OCI-LY3 (cell line): ENCODE data around the gene CCDC142.

Source experiments
- CTCF ChIP-seq: fragments of 200-600, 300-600 bp; sonication (generic); IDR thresholded peaks from 2 replicates; pipeline ENCODE4 v1.5.1; 2014; ENCODE audit warnings: antibody characterized with exemption, low read length, low read depth
- EZH2phosphoT487 ChIP-seq: fragments of 200-600 bp; shearing (Covaris generic); IDR thresholded peaks from 2 replicates; pipeline ENCODE4 v1.6.1; 2018; ENCODE audit warnings: antibody characterized with exemption, mixed run types, low read depth

- TF ChIP-seq EZH2phosphoT487 (no peak), CTCF (no peak)
Measured at GRCh38 chr2:74428675-74429074, 54.1 kb downstream of the CCDC142 start.
